IMR-90 (cell line): ENCODE results near the gene EIF6.

Source experiments
- BHLHE40 ChIP-seq: fragments of 150-350 bp; IDR thresholded peaks from 2 replicates; pipeline ENCODE4 v1.6.1; 2016; ENCODE audit warnings: mild to moderate bottlenecking, low read depth, low read length
- CHD1 ChIP-seq: IDR thresholded peaks from 2 replicates; pipeline ENCODE4 v1.6.1; 2012; ENCODE audit warnings: low read depth, low read length, improper control_type of control experiment
- CTCF ChIP-seq: conservative IDR thresholded peaks from 2 replicates; pipeline ENCODE4 v1.5.1; 2012; ENCODE audit warnings: mild to moderate bottlenecking, low read depth, low read length, improper control_type of control experiment
- ELK1 ChIP-seq: fragments of 150-350 bp; IDR thresholded peaks from 2 replicates; pipeline ENCODE4 v1.6.1; 2016; ENCODE audit warnings: low read depth, mild to moderate bottlenecking, low read length, moderate library complexity, borderline replicate concordance
- FOS ChIP-seq: fragments of 150-350 bp; IDR thresholded peaks from 2 replicates; pipeline ENCODE4 v1.6.1; 2016; ENCODE audit warnings: low read depth, low read length
- MAFK ChIP-seq: IDR thresholded peaks from 2 replicates; pipeline ENCODE4 v1.6.1; 2012; ENCODE audit warnings: low read depth, low read length, improper control_type of control experiment
- MAZ ChIP-seq: IDR thresholded peaks from 2 replicates; pipeline ENCODE4 v1.6.1; 2012; ENCODE audit warnings: low read depth, mild to moderate bottlenecking, low read length, improper control_type of control experiment, moderate library complexity, borderline replicate concordance
- MXI1 ChIP-seq: IDR thresholded peaks from 2 replicates; pipeline ENCODE4 v1.6.1; 2012; ENCODE audit warnings: low read depth, mild to moderate bottlenecking, low read length, moderate library complexity, borderline replicate concordance
- POLR2A ChIP-seq: IDR thresholded peaks from 2 replicates; pipeline ENCODE4 v1.6.1; 2012; ENCODE audit warnings: mild to moderate bottlenecking, low read depth, low read length
- RAD21 ChIP-seq: IDR thresholded peaks from 2 replicates; pipeline ENCODE4 v1.6.1; 2012; ENCODE audit warnings: low read length, improper control_type of control experiment
- RCOR1 ChIP-seq: IDR thresholded peaks from 2 replicates; pipeline ENCODE4 v1.6.1; 2012; ENCODE audit warnings: mild to moderate bottlenecking, low read length, improper control_type of control experiment; ENCODE audit not compliant: insufficient replicate concordance
- RFX5 ChIP-seq: IDR thresholded peaks from 2 replicates; pipeline ENCODE4 v1.8.0; 2012; ENCODE audit warnings: low read depth, mild to moderate bottlenecking, low read length, moderate library complexity
- SMC3 ChIP-seq: fragments of 150-350 bp; IDR thresholded peaks from 2 replicates; pipeline ENCODE4 v1.6.1; 2016; ENCODE audit warnings: low read depth, mild to moderate bottlenecking, antibody characterized with exemption, low read length, moderate library complexity
- USF2 ChIP-seq: fragments of 150-350 bp; IDR thresholded peaks from 2 replicates; pipeline ENCODE4 v1.6.1; 2017; ENCODE audit warnings: mild to moderate bottlenecking, antibody characterized with exemption, low read length, low read depth

- no peak for TF ChIP-seq BHLHE40
- TF ChIP-seq CTCF = no peak
- TF ChIP-seq RFX5 = no peak
- TF ChIP-seq POLR2A = no peak
- TF ChIP-seq USF2 = no peak
- TF ChIP-seq FOS = no peak
- TF ChIP-seq MXI1 = no peak
- TF ChIP-seq RAD21 = no peak
- TF ChIP-seq MAFK = no peak
- no peak for TF ChIP-seq RCOR1
- TF ChIP-seq SMC3 = no peak
- no peak for TF ChIP-seq MAZ
- no peak for TF ChIP-seq CHD1
- TF ChIP-seq ELK1 = no peak
Observed at GRCh38 chr20:35328689-35329088, 44.1 kb upstream of the EIF6 start.
